Measurements from ENCODE around the gene PLAU. TPM values are rescaled to one million over a fixed set of nuclear protein-coding genes. Genes with fewer than 3 reads are reported as not detected.
"Not testable (repeated sequence)": the region's sequence is repeated elsewhere in the genome, so short reads cannot be mapped to it uniquely, and the experiment has no call there.

Gene PLAU
- polyA plus RNA-seq, 2 of the 4 experiments (the other 2 are of a cell fraction): 75.8 to 82.6 TPM

GRCh38 chr10:73916761-73917470, 6.0 kb downstream of the PLAU start:
- DNase-seq (ENCODE audit: low read depth in 1 of 2, low spot score in 1 of 2) (no peak), FAIRE-seq (no peak), ATAC-seq (no peak)
- Histone ChIP-seq H3K4me1 (peaks cover 23% of the 10 kb centered on the region; the same call in 2 of the 3 replicates), H3K4me3 (no peak overlapping the region), H3K27ac (no peak overlapping the region), H3K4me2 (no peak overlapping the region), H3K9me3 (peaks cover 23% of the 10 kb centered on the region)
- ChIA-PET CTCF (interaction anchor here (0.8 to 16.7 kb wide), 11 partner anchors 11 to 257 kb away, joined by 3 to 196 read pairs (median 8); no protein-coding TSS in a partner anchor), POLR2A (interaction anchor here (0.8 to 1.3 kb wide), 2 partner anchors 30 to 31 kb away, joined by 3 to 6 read pairs; no protein-coding TSS in a partner anchor)
- TF ChIP-seq JUN (IDR thresholded peaks at IDR 0.05): peak in 1 of 2 experiments; percentile 11; a peak in 1 of 5 replicates
- TF ChIP-seq RFX5 (IDR thresholded peaks at IDR 0.05): no peak
- WGBS (ENCODE audit: missing lambda C conversion rate): 88% methylated on average over 5 of the region's 5 CpGs

GRCh38 chr10:73917566-73918305, 6.8 kb downstream of the PLAU start:
- TF ChIP-seq TP53 (CRISPR knock-in tag; IDR thresholded peaks at IDR 0.05) (no peak), HDAC2 (IDR thresholded peaks at IDR 0.05) (no peak), RARB (CRISPR knock-in tag; IDR thresholded peaks at IDR 0.05) (0 out of 2 replicates have a peak, but pooled peaks have one; percentile 21), EHMT2 (IDR thresholded peaks at IDR 0.05; ENCODE audit: low read depth) (no peak), KDM1A (IDR thresholded peaks at IDR 0.05; ENCODE audit: low read depth) (no peak), MAZ (IDR thresholded peaks at IDR 0.05; ENCODE audit: borderline replicate concordance, low read depth, low read length) (no peak), ESRRA (IDR thresholded peaks at IDR 0.05; ENCODE audit: borderline replicate concordance, low read length) (no peak), HOXA7 (CRISPR knock-in tag; IDR thresholded peaks at IDR 0.05) (peak; percentile 37; the same call in 1 of the 2 replicates), JUN (IDR thresholded peaks at IDR 0.05) (peak in 1 of 2 experiments; percentile 31; a peak in 3 of 5 replicates), FOXS1 (CRISPR knock-in tag; IDR thresholded peaks at IDR 0.05) (no peak), RNF2 (IDR thresholded peaks at IDR 0.05; ENCODE audit: borderline replicate concordance, low read depth) (no peak), ZSCAN20 (CRISPR knock-in tag; IDR thresholded peaks at IDR 0.05) (no peak), ATOH8 (CRISPR knock-in tag; IDR thresholded peaks at IDR 0.05; ENCODE audit: low read depth) (no peak), FOSB (CRISPR knock-in tag; IDR thresholded peaks at IDR 0.05) (0 out of 2 replicates have a peak, but pooled peaks have one; percentile 36), JUNB (IDR thresholded peaks at IDR 0.05) (no peak), EHF (CRISPR knock-in tag; IDR thresholded peaks at IDR 0.05) (no peak), CBX8 (IDR thresholded peaks at IDR 0.05) (no peak), CHD2 (IDR thresholded peaks at IDR 0.05; ENCODE audit: low read length, partially characterized antibody) (no peak), KDM5A (IDR thresholded peaks at IDR 0.05) (no peak), RCOR1 (IDR thresholded peaks at IDR 0.05; ENCODE audit: low read depth, low read length) (no peak), POLR2AphosphoS2 (conservative IDR thresholded peaks at IDR 0.05; ENCODE audit: low read length) (no peak), SMC3 (IDR thresholded peaks at IDR 0.05) (no peak), TFCP2L1 (CRISPR knock-in tag; IDR thresholded peaks at IDR 0.05) (no peak), PHF8 (IDR thresholded peaks at IDR 0.05; ENCODE audit: borderline replicate concordance, low read depth) (no peak), NFE2L2 (conservative IDR thresholded peaks at IDR 0.05; ENCODE audit: low read length) (no peak), NPAS2 (CRISPR knock-in tag; IDR thresholded peaks at IDR 0.05; ENCODE audit: borderline replicate concordance) (no peak), CHD4 (IDR thresholded peaks at IDR 0.05; ENCODE audit: borderline replicate concordance) (no peak), HEYL (CRISPR knock-in tag; IDR thresholded peaks at IDR 0.05) (no peak), MAX (IDR thresholded peaks at IDR 0.05) (no peak), ZNF302 (CRISPR knock-in tag; IDR thresholded peaks at IDR 0.05) (no peak), HOXB5 (CRISPR knock-in tag; IDR thresholded peaks at IDR 0.05) (no peak), SREBF2 (IDR thresholded peaks at IDR 0.05) (no peak), NR3C1 (IDR thresholded peaks at IDR 0.05) (no peak), GATA3 (IDR thresholded peaks at IDR 0.05; ENCODE audit: borderline replicate concordance) (no peak), USF2 (IDR thresholded peaks at IDR 0.05) (no peak), RFX5 (IDR thresholded peaks at IDR 0.05) (no peak)
- Histone ChIP-seq H3K4me1 (peaks cover 15% of the 10 kb centered on the region; the same call in 2 of the 3 replicates), H3K4me3 (no peak overlapping the region), H3K27ac (no peak overlapping the region), H3K9me3 (peaks cover 23% of the 10 kb centered on the region), H3K4me2 (no peak overlapping the region)
- 75% methylated on average over 3 of the region's 3 CpGs for WGBS (ENCODE audit: missing lambda C conversion rate)
- ATAC-seq (peak in 1 of 2 experiments; percentile 12; a peak in 1 of 6 replicates), DNase-seq (ENCODE audit: low read depth in 1 of 2, low spot score in 1 of 2) (no peak), FAIRE-seq (no peak)
- ChIA-PET POLR2A (interaction anchor here (0.6 to 1.3 kb wide), 2 partner anchors 30 to 80 kb away, joined by 4 to 6 read pairs; partner anchors contain the start of gene VCL), CTCF (interaction anchor here (0.8 to 16.7 kb wide), 11 partner anchors 10 to 256 kb away, joined by 3 to 196 read pairs (median 6); no protein-coding TSS in a partner anchor)

- CTCF ChIA-PET: interaction anchor here (1.5 to 16.7 kb wide), 6 partner anchors 8 to 185 kb away, joined by 4 to 196 read pairs (median 10); no protein-coding TSS in a partner anchor
- H3K4me2 ChIP-seq; H3K4me3 ChIP-seq; POLR2A ChIA-PET; DNase-seq (ENCODE audit: low read depth in 1 of 2, low spot score in 1 of 2); H3K27ac ChIP-seq; FAIRE-seq; H3K4me1 ChIP-seq; ATAC-seq: not testable (repeated sequence)
- 93% methylated on average over 8 of the region's 8 CpGs for WGBS (ENCODE audit: missing lambda C conversion rate)
- peaks cover 23% of the 10 kb centered on the region for H3K9me3 ChIP-seq
Observed at GRCh38 chr10:73919481-73919880, 8.5 kb downstream of the PLAU start.

Data from A549 (cell line).